ENCODE data around the gene ID4.

- no peak for TF ChIP-seq POLR2AphosphoS5 (IDR thresholded peaks at IDR 0.05)
- no peak for TF ChIP-seq CTCF (IDR thresholded peaks at IDR 0.05)
- TF ChIP-seq EP300 (IDR thresholded peaks at IDR 0.05), result no peak
- no peak for TF ChIP-seq POLR2A (IDR thresholded peaks at IDR 0.05)
Measured at GRCh38 chr6:19852927-19853326, 15.8 kb downstream of the ID4 start.
